GM12878 (cell line): ENCODE data around the gene SLC6A17. TPM values are rescaled to one million over a fixed set of nuclear protein-coding genes. Genes with fewer than 3 reads are reported as not detected.

Experiments
- ATAC-seq: fragments of 200-7000 bp; cut with Tn5 transposase; 3 replicates; pipeline ENCODE4 v1.9.1; 2020; ENCODE audit warnings: mild to moderate bottlenecking, moderate library complexity
- BruUV-seq: library from RNA; stranded (reverse); fragments of 400-500 nt; replicated peaks from 2 replicates; lab custom pipeline; 2021; lab: Mats Ljungman, UMichigan
- CTCF ChIA-PET: fragments of 300-600 bp; sonication (Branson Sonifier 250); formaldehyde crosslinking; extraction: SDS; loops from one replicate; lab custom pipeline; 2021; ENCODE audit warnings: inconsistent platforms; lab: Yijun Ruan, JAX
- POLR2A ChIA-PET: fragments of 350-600 bp; formaldehyde crosslinking; extraction: SDS; loops from one replicate; lab custom pipeline; 2021; ENCODE audit warnings: inconsistent platforms; lab: Charles Lee
- RAD21 ChIA-PET: fragments of 300-600 bp; sonication (Branson Sonifier 250); formaldehyde crosslinking; loops from one replicate; lab custom pipeline; 2023; ENCODE audit warnings: antibody characterized with exemption; ENCODE audit not compliant: unreplicated experiment; lab: Charles Lee
- SMC1A ChIA-PET: fragments of 300-600 bp; sonication (Branson Sonifier 250); formaldehyde crosslinking; loops from one replicate; lab custom pipeline; 2023; ENCODE audit not compliant: unreplicated experiment, uncharacterized antibody; lab: Charles Lee
- DNase-seq: peaks from one replicate; pipeline ENCODE4 v3.0.0-alpha.2; 2011; ENCODE audit warnings: low read depth, low spot score
- FAIRE-seq: peaks from 3 replicates; lab custom pipeline; 2011; peaks lifted over from hg19 to GRCh38; lab: Jason Lieb, UNC
- H2AFZ ChIP-seq: 2 replicates; pipeline ENCODE4 v1.6.0; 2011; ENCODE audit warnings: low read depth, low read length, control low read depth; ENCODE audit not compliant: control insufficient read depth
- H3K27ac ChIP-seq: 2 replicates; pipeline ENCODE4 v1.5.1; 2011; ENCODE audit warnings: control low read depth; ENCODE audit not compliant: control insufficient read depth, insufficient read depth
- H3K27me3 ChIP-seq, 2 experiments: replicated peaks in 1 of 2; 2 replicates each; pipeline versions ENCODE4 v1.6.0 to v1.6.1; 2011; ENCODE audit warnings: low read length in 1 of 2; ENCODE audit not compliant: control insufficient read depth in 2 of 2, insufficient read depth in 2 of 2
- H3K36me3 ChIP-seq, 2 experiments: 2 replicates each; pipeline ENCODE4 v1.5.1; 2011; ENCODE audit warnings: low read length in 1 of 2; ENCODE audit not compliant: control insufficient read depth in 2 of 2, insufficient read depth in 2 of 2
- H3K4me1 ChIP-seq: 2 replicates; pipeline ENCODE4 v1.6.1; 2011; ENCODE audit warnings: mild to moderate bottlenecking, low read length, moderate library complexity, mixed read lengths; ENCODE audit not compliant: control insufficient read depth, insufficient read depth
- H3K4me2 ChIP-seq: 2 replicates; pipeline ENCODE4 v1.6.0; 2011; ENCODE audit warnings: control low read depth; ENCODE audit not compliant: control insufficient read depth, insufficient read depth
- H3K4me3 ChIP-seq: fragments of 200-600 bp; sonication (generic); 2 replicates; pipeline ENCODE4 v1.5.1; 2016
- H3K79me2 ChIP-seq: 2 replicates; pipeline ENCODE4 v1.6.0; 2011; ENCODE audit warnings: low read length; ENCODE audit not compliant: control insufficient read depth, insufficient read depth
- H3K9ac ChIP-seq: 2 replicates; pipeline ENCODE4 v1.8.0; 2011; ENCODE audit warnings: low read length, control low read depth, mixed read lengths; ENCODE audit not compliant: control insufficient read depth, insufficient read depth
- H3K9me3 ChIP-seq: replicated peaks from 3 replicates; pipeline ENCODE4 v1.5.1; 2011; ENCODE audit warnings: mild to moderate bottlenecking, low read length; ENCODE audit not compliant: control insufficient read depth, insufficient read depth
- H4K20me1 ChIP-seq: 2 replicates; pipeline ENCODE4 v1.6.0; 2011; ENCODE audit not compliant: control insufficient read depth, insufficient read depth
- BHLHE40 ChIP-seq, 2 experiments: fragments of 450-650 bp in 1 of 2; IDR thresholded peaks; 2 replicates each; pipeline ENCODE4 v1.6.1; 2011 to 2017; ENCODE audit warnings: low read depth in 2 of 2, borderline replicate concordance in 1 of 2, improper control_type of control experiment in 1 of 2, low read length in 1 of 2, mild to moderate bottlenecking in 1 of 2
- FOS ChIP-seq: IDR thresholded peaks from 3 replicates; pipeline ENCODE4 v1.6.1; 2011; ENCODE audit warnings: borderline replicate concordance; ENCODE audit not compliant: insufficient read length; ENCODE audit errors: extremely low read depth
- NFXL1 ChIP-seq: fragments of 450-650 bp; IDR thresholded peaks from 2 replicates; pipeline ENCODE4 v1.6.1; 2017; ENCODE audit warnings: antibody characterized with exemption, mild to moderate bottlenecking, borderline replicate concordance
- NR2F1 ChIP-seq: fragments of 450-650 bp; conservative IDR thresholded peaks from 2 replicates; pipeline ENCODE4 v1.6.1; 2017; ENCODE audit warnings: mild to moderate bottlenecking
- PAX8 ChIP-seq: fragments of 450-650 bp; IDR thresholded peaks from 2 replicates; pipeline ENCODE4 v1.6.1; 2017; ENCODE audit warnings: mild to moderate bottlenecking, moderate library complexity
- RFX5 ChIP-seq: IDR thresholded peaks from 2 replicates; pipeline ENCODE4 v1.6.1; 2011; ENCODE audit warnings: low read depth, low read length, improper control_type of control experiment
- STAT1 ChIP-seq: fragments of 450-650 bp; conservative IDR thresholded peaks from 2 replicates; pipeline ENCODE4 v1.6.1; 2014; ENCODE audit warnings: antibody characterized with exemption, mild to moderate bottlenecking
- TCF3 ChIP-seq: IDR thresholded peaks from 2 replicates; pipeline ENCODE4 v1.6.1; 2012; ENCODE audit warnings: low read depth, mild to moderate bottlenecking, low read length, borderline replicate concordance; ENCODE audit not compliant: insufficient read depth
- whole genome bisulfite sequencing: methylation state at CpG from one replicate; pipeline ENCODE4 v1.1.6; 2016; ENCODE audit warnings: low lambda C conversion rate; ENCODE audit not compliant: insufficient replicate concordance, insufficient coverage; ENCODE audit errors: missing lambda C conversion rate; 5-methylcytosine and 5-hydroxymethylcytosine counted together
- in situ Hi-C: fragments of 300-500 bp; cut with MboI; formaldehyde crosslinking; loops from 9 replicates; pipeline ENCODE4 v1.14.3; 2018; ENCODE audit warnings: mixed read lengths
- intact Hi-C: fragments of 100-400 bp; cut with micrococcal nuclease; formaldehyde crosslinking; loops from one replicate; pipeline ENCODE4 v1.14.2; 2022; ENCODE audit not compliant: unreplicated experiment
- polyA plus RNA-seq, 11 experiments: library from polyadenylated mRNA; depleted of rRNA in 4 of 11; unstranded in 6 of 11; stranded (reverse) in 5 of 11; fragments of >200 nt; fragmentation: Nextera tagmentation in 4 of 11; fragmentation: Illumina TruSeq in 1 of 11; extraction: Ambion mirVana in 4 of 11; extraction: Trizol in 1 of 11; gene quantifications; 1 replicate in 1 of 11; 2 replicates in 10 of 11; pipeline versions ENCODE4 v1.2.1 to v1.2.3, GENCODE V29; 2011 to 2016; ENCODE audit warnings: inconsistent platforms in 2 of 11, missing spikeins in 2 of 11, low read depth in 1 of 11
- total RNA-seq, 4 experiments: library from RNA; depleted of rRNA in 3 of 4; stranded (reverse); fragments of >200 nt in 3 of 4; fragmentation: Illumina TruSeq in 1 of 4; extraction: Trizol in 1 of 4; gene quantifications; 2 replicates each; pipeline versions ENCODE4 v1.2.1 to v1.2.3, GENCODE V29; 2013 to 2021
- TF ChIP-seq, protein P1 (sequence below): IDR thresholded peaks from 2 replicates; pipeline ENCODE4 v1.6.1; 2011; ENCODE audit warnings: borderline replicate concordance, low read depth, mild to moderate bottlenecking, moderate library complexity, low read length; ENCODE audit not compliant: insufficient read depth, poor library complexity, severe bottlenecking
- TF ChIP-seq, protein P2 (sequence below): fragments of 450-650 bp; IDR thresholded peaks from 2 replicates; pipeline ENCODE4 v1.6.1; 2017; ENCODE audit warnings: antibody characterized with exemption, mild to moderate bottlenecking, moderate library complexity
- TF ChIP-seq, protein P3 (sequence below): fragments of 450-650 bp; IDR thresholded peaks from 2 replicates; pipeline ENCODE4 v1.6.1; 2017; ENCODE audit warnings: mild to moderate bottlenecking, moderate library complexity

SLC6A17 gene
- total and polyA plus RNA-seq, 10 of the 15 experiments (the other 5 are each of a cell fraction or from before 2014, with no cell fraction given) = not detected

DNA sequence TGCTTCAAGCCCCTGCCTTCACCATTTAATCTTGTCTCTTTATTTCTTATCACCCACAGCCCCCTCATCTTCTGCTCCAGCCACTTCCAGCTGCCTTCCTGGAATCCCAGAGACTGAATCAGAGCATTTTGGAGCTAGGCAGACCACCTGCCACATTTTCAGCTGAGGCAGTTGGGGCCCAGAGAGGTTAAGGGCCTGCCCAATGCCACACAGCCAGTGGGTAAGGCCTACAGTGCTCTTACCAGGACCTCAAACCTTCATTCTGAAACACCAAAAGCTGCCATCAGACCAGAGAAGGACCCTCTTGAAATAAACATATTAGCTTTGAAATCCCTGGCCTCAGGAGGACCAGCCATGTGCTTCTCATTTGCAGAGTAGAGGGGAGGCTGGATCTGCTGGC, 17.6 kb upstream of the SLC6A17 start (continued):
- TF ChIP-seq, protein P1, sequence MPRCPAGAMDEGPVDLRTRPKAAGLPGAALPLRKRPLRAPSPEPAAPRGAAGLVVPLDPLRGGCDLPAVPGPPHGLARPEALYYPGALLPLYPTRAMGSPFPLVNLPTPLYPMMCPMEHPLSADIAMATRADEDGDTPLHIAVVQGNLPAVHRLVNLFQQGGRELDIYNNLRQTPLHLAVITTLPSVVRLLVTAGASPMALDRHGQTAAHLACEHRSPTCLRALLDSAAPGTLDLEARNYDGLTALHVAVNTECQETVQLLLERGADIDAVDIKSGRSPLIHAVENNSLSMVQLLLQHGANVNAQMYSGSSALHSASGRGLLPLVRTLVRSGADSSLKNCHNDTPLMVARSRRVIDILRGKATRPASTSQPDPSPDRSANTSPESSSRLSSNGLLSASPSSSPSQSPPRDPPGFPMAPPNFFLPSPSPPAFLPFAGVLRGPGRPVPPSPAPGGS = no peak
- TF ChIP-seq PAX8 = no peak
- TF ChIP-seq NR2F1 = no peak

DNA sequence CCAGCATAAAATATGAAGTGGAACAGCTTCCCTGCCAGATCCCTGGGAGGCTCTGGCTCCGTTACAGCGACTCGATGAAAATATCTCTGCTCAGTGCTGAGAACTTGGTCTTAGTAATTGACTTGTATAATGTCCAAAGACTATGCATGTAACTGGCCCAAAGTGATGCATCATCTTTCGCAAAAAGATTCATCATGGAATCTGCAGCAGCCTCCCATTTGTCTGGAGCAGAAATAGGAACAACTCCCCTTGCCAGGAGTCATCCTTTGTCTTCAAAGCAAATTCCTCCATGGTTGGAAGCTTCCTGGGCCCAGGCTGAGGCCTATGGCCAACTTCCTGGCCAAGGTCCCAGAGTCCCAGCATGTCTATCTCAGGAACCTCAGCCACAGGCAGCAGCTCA, 16.9 kb upstream of the SLC6A17 start:
- ChIA-PET RAD21 (no interaction called here), SMC1A (no interaction called here), CTCF (interaction anchor here (1.1 kb wide), 1 partner anchor 30 kb away, joined by 3 read pairs; no protein-coding TSS in a partner anchor), POLR2A (no interaction called here)
- no peak overlapping the region for H3K27ac ChIP-seq
- H3K4me2 ChIP-seq = no peak overlapping the region
- no peak overlapping the region for H2AFZ ChIP-seq
- intact Hi-C loops (no loop called here), in situ Hi-C loops (no loop called here)
- ATAC-seq (no peak), DNase-seq (no peak), FAIRE-seq (no peak)
- no TSS peak for BruUV-seq
- H3K4me3 ChIP-seq = no peak overlapping the region
- H3K9me3 ChIP-seq = no peaks in the 10 kb centered on the region
- H4K20me1 ChIP-seq = no peaks in the 10 kb centered on the region
- H3K9ac ChIP-seq = no peak overlapping the region
- H3K36me3 ChIP-seq = no peaks in the 10 kb centered on the region
- no peaks in the 10 kb centered on the region for H3K79me2 ChIP-seq
- 61% methylated on average over 4 of the region's 4 CpGs for WGBS
- no peaks in the 10 kb centered on the region for H3K4me1 ChIP-seq
- peaks cover 0 to 9% of the 10 kb centered on the region in 2 experiments; a peak in 3 of 4 replicates for H3K27me3 ChIP-seq
- TF ChIP-seq, protein P2, sequence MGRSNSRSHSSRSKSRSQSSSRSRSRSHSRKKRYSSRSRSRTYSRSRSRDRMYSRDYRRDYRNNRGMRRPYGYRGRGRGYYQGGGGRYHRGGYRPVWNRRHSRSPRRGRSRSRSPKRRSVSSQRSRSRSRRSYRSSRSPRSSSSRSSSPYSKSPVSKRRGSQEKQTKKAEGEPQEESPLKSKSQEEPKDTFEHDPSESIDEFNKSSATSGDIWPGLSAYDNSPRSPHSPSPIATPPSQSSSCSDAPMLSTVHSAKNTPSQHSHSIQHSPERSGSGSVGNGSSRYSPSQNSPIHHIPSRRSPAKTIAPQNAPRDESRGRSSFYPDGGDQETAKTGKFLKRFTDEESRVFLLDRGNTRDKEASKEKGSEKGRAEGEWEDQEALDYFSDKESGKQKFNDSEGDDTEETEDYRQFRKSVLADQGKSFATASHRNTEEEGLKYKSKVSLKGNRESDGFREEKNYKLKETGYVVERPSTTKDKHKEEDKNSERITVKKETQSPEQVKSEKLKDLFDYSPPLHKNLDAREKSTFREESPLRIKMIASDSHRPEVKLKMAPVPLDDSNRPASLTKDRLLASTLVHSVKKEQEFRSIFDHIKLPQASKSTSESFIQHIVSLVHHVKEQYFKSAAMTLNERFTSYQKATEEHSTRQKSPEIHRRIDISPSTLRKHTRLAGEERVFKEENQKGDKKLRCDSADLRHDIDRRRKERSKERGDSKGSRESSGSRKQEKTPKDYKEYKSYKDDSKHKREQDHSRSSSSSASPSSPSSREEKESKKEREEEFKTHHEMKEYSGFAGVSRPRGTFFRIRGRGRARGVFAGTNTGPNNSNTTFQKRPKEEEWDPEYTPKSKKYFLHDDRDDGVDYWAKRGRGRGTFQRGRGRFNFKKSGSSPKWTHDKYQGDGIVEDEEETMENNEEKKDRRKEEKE = no peak
- no peak for TF ChIP-seq BHLHE40 (IDR thresholded peaks at IDR 0.05; ENCODE audit: borderline replicate concordance in 1 of 2, low read depth in 2 of 2, low read length in 1 of 2)
- no peak for TF ChIP-seq NFXL1
- TF ChIP-seq STAT1 = no peak
- TF ChIP-seq, protein P3, sequence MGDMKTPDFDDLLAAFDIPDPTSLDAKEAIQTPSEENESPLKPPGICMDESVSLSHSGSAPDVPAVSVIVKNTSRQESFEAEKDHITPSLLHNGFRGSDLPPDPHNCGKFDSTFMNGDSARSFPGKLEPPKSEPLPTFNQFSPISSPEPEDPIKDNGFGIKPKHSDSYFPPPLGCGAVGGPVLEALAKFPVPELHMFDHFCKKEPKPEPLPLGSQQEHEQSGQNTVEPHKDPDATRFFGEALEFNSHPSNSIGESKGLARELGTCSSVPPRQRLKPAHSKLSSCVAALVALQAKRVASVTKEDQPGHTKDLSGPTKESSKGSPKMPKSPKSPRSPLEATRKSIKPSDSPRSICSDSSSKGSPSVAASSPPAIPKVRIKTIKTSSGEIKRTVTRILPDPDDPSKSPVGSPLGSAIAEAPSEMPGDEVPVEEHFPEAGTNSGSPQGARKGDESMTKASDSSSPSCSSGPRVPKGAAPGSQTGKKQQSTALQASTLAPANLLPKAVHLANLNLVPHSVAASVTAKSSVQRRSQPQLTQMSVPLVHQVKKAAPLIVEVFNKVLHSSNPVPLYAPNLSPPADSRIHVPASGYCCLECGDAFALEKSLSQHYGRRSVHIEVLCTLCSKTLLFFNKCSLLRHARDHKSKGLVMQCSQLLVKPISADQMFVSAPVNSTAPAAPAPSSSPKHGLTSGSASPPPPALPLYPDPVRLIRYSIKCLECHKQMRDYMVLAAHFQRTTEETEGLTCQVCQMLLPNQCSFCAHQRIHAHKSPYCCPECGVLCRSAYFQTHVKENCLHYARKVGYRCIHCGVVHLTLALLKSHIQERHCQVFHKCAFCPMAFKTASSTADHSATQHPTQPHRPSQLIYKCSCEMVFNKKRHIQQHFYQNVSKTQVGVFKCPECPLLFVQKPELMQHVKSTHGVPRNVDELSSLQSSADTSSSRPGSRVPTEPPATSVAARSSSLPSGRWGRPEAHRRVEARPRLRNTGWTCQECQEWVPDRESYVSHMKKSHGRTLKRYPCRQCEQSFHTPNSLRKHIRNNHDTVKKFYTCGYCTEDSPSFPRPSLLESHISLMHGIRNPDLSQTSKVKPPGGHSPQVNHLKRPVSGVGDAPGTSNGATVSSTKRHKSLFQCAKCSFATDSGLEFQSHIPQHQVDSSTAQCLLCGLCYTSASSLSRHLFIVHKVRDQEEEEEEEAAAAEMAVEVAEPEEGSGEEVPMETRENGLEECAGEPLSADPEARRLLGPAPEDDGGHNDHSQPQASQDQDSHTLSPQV = no peak
- no peak for TF ChIP-seq TCF3
- TF ChIP-seq RFX5 = no peak
- no peak for TF ChIP-seq FOS
